Mesendoderm (in vitro differentiated cells): ENCODE measurements around the gene PNKD.

ENCODE experiments used
- DNase-seq: peaks from one replicate; pipeline ENCODE4 v3.0.0; 2013
- H2AK5ac ChIP-seq: 2 replicates; pipeline ENCODE4 v1.6.1; 2013; ENCODE audit warnings: low read length, inconsistent platforms
- H2BK120ac ChIP-seq: 2 replicates; pipeline ENCODE4 v1.6.1; 2013; ENCODE audit warnings: low read depth, mild to moderate bottlenecking, low read length, moderate library complexity, mixed read lengths
- H2BK15ac ChIP-seq: replicated peaks from 2 replicates; pipeline ENCODE4 v1.6.1; 2013; ENCODE audit warnings: low read depth, mild to moderate bottlenecking, moderate library complexity
- H2BK5ac ChIP-seq: 2 replicates; pipeline ENCODE4 v1.6.1; 2013; ENCODE audit warnings: low read length, inconsistent platforms
- H3K18ac ChIP-seq: 2 replicates; pipeline ENCODE4 v1.6.1; 2013; ENCODE audit warnings: mild to moderate bottlenecking, low read length, mixed read lengths
- H3K23ac ChIP-seq: one replicate; pipeline ENCODE4 v1.6.1; 2013; ENCODE audit warnings: low read length
- H3K27ac ChIP-seq: 2 replicates; pipeline ENCODE4 v1.5.1; 2013; ENCODE audit warnings: low read depth, mild to moderate bottlenecking, inconsistent platforms, low read length, moderate library complexity
- H3K27me3 ChIP-seq: 2 replicates; pipeline ENCODE4 v1.6.1; 2013; ENCODE audit warnings: low read length, control low read depth, mild to moderate bottlenecking, inconsistent platforms; ENCODE audit not compliant: insufficient read depth, poor library complexity
- H3K36me3 ChIP-seq: 2 replicates; pipeline ENCODE4 v1.6.1; 2013; ENCODE audit warnings: low read length, inconsistent platforms; ENCODE audit not compliant: control insufficient read depth, insufficient read depth
- H3K4ac ChIP-seq: one replicate; pipeline ENCODE4 v1.6.1; 2013; ENCODE audit warnings: low read depth, mild to moderate bottlenecking, low read length, moderate library complexity
- H3K4me1 ChIP-seq: 2 replicates; pipeline ENCODE4 v1.6.1; 2013; ENCODE audit warnings: low read depth, low read length, inconsistent platforms; ENCODE audit not compliant: control insufficient read depth
- H3K4me2 ChIP-seq: 2 replicates; pipeline ENCODE4 v1.6.1; 2013; ENCODE audit warnings: low read length
- H3K4me3 ChIP-seq: 2 replicates; pipeline ENCODE4 v1.5.1; 2013; ENCODE audit warnings: mild to moderate bottlenecking, low read length
- H3K56ac ChIP-seq: one replicate; pipeline ENCODE4 v1.6.1; 2013; ENCODE audit warnings: low read length
- H3K79me1 ChIP-seq: 2 replicates; pipeline ENCODE4 v1.6.1; 2013; ENCODE audit warnings: low read length, inconsistent platforms
- H3K79me2 ChIP-seq: 2 replicates; pipeline ENCODE4 v1.6.1; 2013; ENCODE audit warnings: mild to moderate bottlenecking, low read length; ENCODE audit not compliant: control insufficient read depth, insufficient read depth
- H3K9ac ChIP-seq: 2 replicates; pipeline ENCODE4 v1.6.1; 2013; ENCODE audit warnings: low read length, inconsistent platforms
- H4K5ac ChIP-seq: one replicate; pipeline ENCODE4 v1.6.1; 2013; ENCODE audit warnings: low read length
- H4K8ac ChIP-seq: one replicate; pipeline ENCODE4 v1.6.1; 2013; ENCODE audit warnings: low read depth, mild to moderate bottlenecking, control low read depth, low read length, moderate library complexity
- WGBS: extraction: QIAGEN DNeasy Blood & Tissue Kit; methylation state at CpG from one replicate; pipeline ENCODE4 v1.1.7; 2013; ENCODE audit warnings: low lambda C conversion rate, missing lambda C conversion rate; ENCODE audit not compliant: insufficient coverage; ENCODE audit errors: extremely low coverage; 5-methylcytosine and 5-hydroxymethylcytosine counted together

The PNKD gene

DNA sequence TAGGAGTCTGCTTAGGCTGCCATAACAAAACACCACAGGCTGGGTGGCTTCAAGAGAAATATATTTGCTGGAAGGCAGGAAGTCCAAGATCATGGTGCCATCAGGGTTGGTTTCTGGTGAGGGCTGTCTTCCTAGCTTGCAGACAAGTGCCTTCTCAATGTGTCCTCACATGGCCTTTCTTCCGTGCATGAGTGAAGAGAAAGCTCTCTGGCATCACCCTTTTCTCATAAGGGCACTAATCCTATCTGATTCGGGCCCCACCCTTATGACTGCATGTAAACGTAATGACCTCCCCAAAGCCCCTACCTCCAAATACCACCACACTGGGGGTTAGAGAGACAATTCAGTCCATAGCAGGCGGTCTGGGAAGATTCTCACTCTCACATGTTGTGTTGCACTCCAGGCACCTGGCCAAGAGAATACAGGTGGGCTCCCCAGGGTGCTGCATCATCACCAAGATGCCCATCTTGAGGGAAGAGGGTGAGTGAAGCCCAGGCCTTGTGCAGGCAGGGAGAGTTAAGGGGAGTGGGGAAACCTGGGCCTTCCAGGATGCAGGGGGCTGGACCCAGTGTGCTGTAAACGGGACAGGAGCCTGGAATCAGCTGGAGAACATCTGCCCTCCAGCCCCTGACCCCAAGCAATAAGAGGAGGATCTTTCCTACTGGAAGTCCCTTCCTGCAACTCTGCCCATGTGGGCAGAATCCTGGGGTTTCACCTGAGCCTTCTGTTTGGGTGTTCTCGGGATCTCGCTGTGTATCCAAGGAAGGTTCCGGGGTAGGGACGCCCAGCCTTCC is 96.5 kb downstream of the PNKD start:
- H3K4me3 ChIP-seq: peak overlapping the region; percentile 65
- H4K8ac ChIP-seq: no peak overlapping the region
- peak overlapping the region; percentile 33 for H3K18ac ChIP-seq
- H3K27ac ChIP-seq: no peak overlapping the region
- no peak overlapping the region for H3K23ac ChIP-seq
- no peaks in the 10 kb centered on the region for H3K79me1 ChIP-seq
- no peak overlapping the region for H3K4ac ChIP-seq
- no peak overlapping the region for H2BK15ac ChIP-seq
- H3K56ac ChIP-seq: peak overlapping the region; percentile 97
- no peak overlapping the region for H2BK5ac ChIP-seq
- H2AK5ac ChIP-seq: no peak overlapping the region
- no peaks in the 10 kb centered on the region for H3K27me3 ChIP-seq
- H3K36me3 ChIP-seq: no peaks in the 10 kb centered on the region
- H3K9ac ChIP-seq: peak overlapping the region; percentile 89
- H4K5ac ChIP-seq: no peak overlapping the region
- DNase-seq: peak; percentile 19
- no peaks in the 10 kb centered on the region for H3K4me1 ChIP-seq
- no peak overlapping the region for H2BK120ac ChIP-seq
- H3K4me2 ChIP-seq: peak overlapping the region; percentile 84
- no CpG with 5 or more reads among the region's 9 CpGs for WGBS
- H3K79me2 ChIP-seq: no peaks in the 10 kb centered on the region

DNA sequence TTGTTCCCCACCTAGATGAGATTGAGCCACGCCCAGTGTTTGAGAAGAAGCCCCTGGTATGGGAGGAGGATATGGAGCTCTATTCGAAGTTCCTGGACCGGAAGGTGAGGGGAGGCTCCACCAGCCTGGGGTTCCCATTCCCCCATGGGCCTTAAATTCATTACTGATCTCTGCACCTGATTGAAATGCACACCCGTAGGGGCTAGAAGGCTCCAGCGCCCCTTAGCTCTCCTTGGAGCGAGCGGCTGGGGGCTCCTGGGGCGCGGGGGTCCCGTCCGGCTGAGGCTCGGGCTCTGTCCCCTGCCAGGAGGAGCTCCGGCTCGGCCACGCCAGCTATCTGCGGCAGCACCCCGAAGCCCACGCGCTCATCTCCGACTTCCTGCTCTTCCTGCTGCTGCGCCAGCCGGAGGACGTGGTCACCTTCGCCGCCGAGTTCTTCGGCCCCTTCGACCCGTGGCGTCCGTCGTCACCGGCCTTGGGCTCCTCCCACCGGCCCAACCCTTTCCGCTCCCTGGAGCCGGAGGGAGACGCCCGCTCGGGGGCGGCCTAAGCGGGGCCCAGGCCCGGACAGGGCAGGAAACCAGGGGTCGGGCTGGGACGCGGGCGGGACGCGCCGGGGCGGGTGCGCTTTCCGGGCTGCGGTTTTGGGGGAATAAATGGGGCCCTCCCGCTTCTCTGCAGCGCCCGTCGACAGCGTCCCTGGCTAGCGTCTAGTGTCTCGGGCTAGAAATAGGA is 97.3 kb downstream of the PNKD start:
- Histone ChIP-seq H4K5ac (peak overlapping the region; percentile 71), H2BK15ac (no peak overlapping the region), H3K23ac (peak overlapping the region; percentile 45), H3K9ac (peak overlapping the region; percentile 89), H3K56ac (peak overlapping the region; percentile 97), H4K8ac (peak overlapping the region; percentile 88), H3K4me1 (no peaks in the 10 kb centered on the region), H2BK120ac (no peak overlapping the region), H3K4me3 (peak overlapping the region; percentile 65), H3K79me1 (no peaks in the 10 kb centered on the region), H3K18ac (peak overlapping the region; percentile 79), H2BK5ac (no peak overlapping the region), H3K4me2 (peak overlapping the region; percentile 89), H3K27me3 (no peaks in the 10 kb centered on the region), H2AK5ac (no peak overlapping the region), H3K79me2 (no peaks in the 10 kb centered on the region), H3K27ac (peak overlapping the region; percentile 72), H3K36me3 (no peaks in the 10 kb centered on the region), H3K4ac (no peak overlapping the region)
- WGBS: no CpG with 5 or more reads among the region's 60 CpGs
- DNase-seq: peak; percentile 84

DNA sequence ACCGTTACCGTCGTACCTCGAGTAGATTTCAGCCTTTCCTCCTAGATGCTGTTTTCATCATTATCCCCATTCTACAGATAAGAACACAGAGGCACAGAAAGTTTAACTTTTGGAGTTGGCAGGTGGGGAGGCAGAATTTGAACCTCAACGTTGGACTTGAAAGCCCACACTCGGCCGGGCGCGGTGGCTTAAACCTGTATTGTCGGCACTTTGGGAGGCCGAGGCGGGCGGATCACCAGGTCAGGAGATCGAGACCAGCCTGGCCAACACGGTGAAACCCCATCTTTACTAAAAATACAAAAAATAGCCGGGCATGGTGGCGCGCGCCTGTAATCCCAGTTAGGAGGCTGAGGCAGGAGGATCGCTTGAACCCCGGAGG is 97.8 kb downstream of the PNKD start:
- WGBS: no CpG with 5 or more reads among the region's 21 CpGs
- Histone ChIP-seq H3K4me1 (no peaks in the 10 kb centered on the region), H2BK5ac (no peak overlapping the region), H3K18ac (peak overlapping the region; percentile 79), H3K79me1 (no peaks in the 10 kb centered on the region), H4K5ac (peak overlapping the region; percentile 71), H3K4me3 (peak overlapping the region; percentile 45), H3K9ac (peak overlapping the region; percentile 72), H3K4ac (no peak overlapping the region), H3K23ac (no peak overlapping the region), H4K8ac (no peak overlapping the region), H3K4me2 (peak overlapping the region; percentile 89), H3K27ac (no peak overlapping the region), H3K56ac (peak overlapping the region; percentile 97), H3K79me2 (no peaks in the 10 kb centered on the region), H3K36me3 (no peaks in the 10 kb centered on the region), H2AK5ac (no peak overlapping the region), H2BK120ac (no peak overlapping the region), H2BK15ac (no peak overlapping the region), H3K27me3 (no peaks in the 10 kb centered on the region)
- DNase-seq: no peak

GRCh38 chr2:218368621-218369153 is 98.4 kb downstream of the PNKD start:
- Histone ChIP-seq H2BK15ac (no peak overlapping the region), H3K27me3 (no peaks in the 10 kb centered on the region), H3K4ac (peak overlapping the region; percentile 65), H3K9ac (peak overlapping the region; percentile 32), H3K4me1 (no peaks in the 10 kb centered on the region), H3K79me1 (no peaks in the 10 kb centered on the region), H3K56ac (peak overlapping the region; percentile 22), H3K4me2 (peak overlapping the region; percentile 6), H3K23ac (no peak overlapping the region), H3K4me3 (no peak overlapping the region), H2AK5ac (no peak overlapping the region), H3K27ac (no peak overlapping the region), H2BK5ac (no peak overlapping the region), H2BK120ac (no peak overlapping the region), H3K36me3 (no peaks in the 10 kb centered on the region), H3K79me2 (no peaks in the 10 kb centered on the region), H3K18ac (no peak overlapping the region), H4K5ac (no peak overlapping the region), H4K8ac (no peak overlapping the region)
- peak; percentile 83 for DNase-seq
- WGBS: no CpG with 5 or more reads among the region's 27 CpGs

DNA sequence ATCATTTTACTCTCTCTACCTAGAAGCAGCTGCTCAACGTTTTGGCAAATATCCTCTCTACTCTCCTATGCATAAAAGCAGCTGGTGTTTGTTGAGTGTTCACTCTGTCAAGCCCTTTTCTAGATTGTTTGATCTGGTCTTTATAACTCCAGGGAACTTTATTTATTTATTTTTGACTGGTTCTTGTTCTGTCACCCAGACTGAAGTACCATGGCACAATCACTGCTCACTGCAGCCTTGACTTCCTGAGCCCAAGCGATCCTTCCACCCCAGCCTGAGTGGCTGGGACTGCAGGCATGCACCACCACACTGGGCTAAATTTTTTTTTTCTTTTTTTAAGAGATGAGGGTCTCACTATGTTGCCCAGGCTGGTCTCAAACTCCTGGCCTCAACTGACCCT is 99.0 kb downstream of the PNKD start:
- Histone ChIP-seq H3K4me3 (no peak overlapping the region), H3K4me2 (no peak overlapping the region), H3K4ac (no peak overlapping the region), H3K23ac (no peak overlapping the region), H3K27me3 (no peaks in the 10 kb centered on the region), H3K18ac (no peak overlapping the region), H3K9ac (no peak overlapping the region), H4K5ac (no peak overlapping the region), H2BK15ac (no peak overlapping the region), H2BK5ac (no peak overlapping the region), H3K27ac (no peak overlapping the region), H3K4me1 (no peaks in the 10 kb centered on the region), H3K36me3 (no peaks in the 10 kb centered on the region), H2BK120ac (no peak overlapping the region), H4K8ac (no peak overlapping the region), H3K56ac (no peak overlapping the region), H3K79me1 (no peaks in the 10 kb centered on the region), H2AK5ac (no peak overlapping the region), H3K79me2 (no peaks in the 10 kb centered on the region)
- WGBS: no CpG with 5 or more reads among the region's 2 CpGs
- no peak for DNase-seq
